T-helper 9 cell (primary cell): Measurements from ENCODE around the gene IL1B.
"Not testable (repeated sequence)": the region's sequence is repeated elsewhere in the genome, so short reads cannot be mapped to it uniquely, and the experiment has no call there.

Experiments used
- DNase-seq: peaks from one replicate; pipeline ENCODE4 v3.0.0-alpha.2; 2020

Gene IL1B

DNA sequence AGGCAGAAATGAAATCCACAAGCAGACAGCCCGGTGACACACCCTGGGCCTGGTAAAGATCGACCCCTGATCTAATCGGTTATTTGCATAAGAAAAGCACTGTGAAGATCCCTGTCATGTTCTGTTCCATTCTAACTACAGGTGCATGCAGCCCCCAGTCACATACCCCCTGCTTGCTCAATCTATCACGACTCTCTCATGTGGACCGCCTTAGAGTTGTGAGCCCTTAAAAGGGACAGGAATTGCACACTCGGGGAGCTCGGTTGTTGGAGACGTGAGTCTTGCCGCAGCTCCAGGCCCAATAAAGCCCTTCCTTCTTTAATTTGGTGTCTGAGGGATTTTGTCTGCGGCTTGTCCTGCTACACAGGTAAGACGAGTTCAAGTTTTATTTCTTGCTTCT lies 13.4 kb upstream of the IL1B start:
- no peak for DNase-seq

DNA sequence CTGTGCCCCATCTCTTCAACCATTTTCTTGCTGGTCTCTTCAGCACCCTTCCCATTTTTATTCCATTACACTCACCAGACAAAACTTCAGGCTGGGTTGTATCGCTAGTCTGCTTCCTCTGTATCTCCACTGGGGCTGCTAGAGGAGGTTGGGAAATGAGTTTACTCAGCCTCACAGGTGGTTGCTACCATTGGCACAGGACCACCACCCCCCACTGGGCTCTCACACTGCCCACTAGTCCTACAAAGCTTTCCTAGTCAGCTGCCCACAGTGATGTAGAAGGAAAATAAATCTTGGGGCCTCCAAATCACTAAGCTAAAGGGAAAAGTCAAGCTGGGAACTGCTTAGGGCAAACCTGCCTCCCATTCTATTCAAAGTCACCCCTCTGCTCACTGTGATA lies 12.3 kb upstream of the IL1B start:
- DNase-seq, result no peak

DNA sequence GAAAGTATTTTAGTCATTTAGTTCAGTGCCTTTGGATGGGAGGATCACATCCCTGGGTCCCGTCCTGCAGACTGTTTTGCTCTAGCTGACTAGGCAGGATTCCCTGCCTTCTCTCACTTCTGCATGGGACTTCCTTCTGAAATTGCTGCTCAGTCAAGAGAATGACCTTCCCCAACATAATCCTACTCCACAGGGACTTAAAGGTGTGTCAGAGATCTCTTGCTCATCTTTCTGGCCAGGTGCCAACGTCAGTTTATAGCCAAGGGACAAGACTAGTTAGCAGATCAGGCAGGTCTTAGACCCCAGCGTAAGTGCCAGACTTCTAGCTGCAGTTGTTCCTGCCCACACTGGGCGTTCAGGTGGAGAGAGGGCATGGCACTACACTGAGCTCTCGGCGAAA lies 9.5 kb upstream of the IL1B start:
- DNase-seq, result no peak

DNA sequence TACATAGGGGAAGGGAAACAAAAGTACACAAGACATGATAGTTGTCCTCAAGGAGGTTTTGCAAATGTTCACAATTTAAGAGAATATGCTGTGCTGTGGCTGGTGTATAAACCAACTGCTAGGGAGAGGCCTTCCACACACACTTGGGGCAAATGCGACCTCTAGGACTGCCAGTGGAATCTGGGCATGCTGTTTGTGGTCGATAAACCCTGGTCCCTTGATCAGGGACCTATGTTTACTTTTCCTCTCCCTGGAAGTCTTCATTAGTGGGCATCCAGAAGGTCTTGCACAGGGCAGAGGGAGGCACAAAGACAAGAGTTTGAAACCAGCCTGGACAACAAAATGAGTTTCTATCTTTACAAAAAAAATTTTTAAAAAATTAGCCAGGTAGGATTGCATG lies 7.3 kb upstream of the IL1B start:
- no peak for DNase-seq

DNA sequence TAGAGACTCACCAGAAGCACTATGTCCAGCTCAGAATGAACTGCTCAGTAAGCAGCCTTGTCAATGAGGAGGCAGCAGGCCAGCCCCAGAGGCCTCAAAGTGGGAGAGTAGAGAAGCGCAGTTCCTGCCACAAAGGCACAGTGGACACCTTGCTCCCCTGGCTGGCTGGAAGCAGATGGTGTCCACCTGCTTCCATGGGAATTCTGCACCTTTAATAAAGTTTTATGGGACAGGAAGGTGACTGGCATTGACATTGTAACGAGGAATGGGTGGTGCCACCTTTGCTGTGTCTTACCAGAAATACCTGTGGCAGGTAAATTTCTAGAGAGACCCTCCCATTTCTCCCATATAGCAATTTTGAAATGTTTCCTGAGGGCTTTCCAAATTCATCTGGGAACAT lies 6.7 kb upstream of the IL1B start:
- DNase-seq, result no peak

DNA sequence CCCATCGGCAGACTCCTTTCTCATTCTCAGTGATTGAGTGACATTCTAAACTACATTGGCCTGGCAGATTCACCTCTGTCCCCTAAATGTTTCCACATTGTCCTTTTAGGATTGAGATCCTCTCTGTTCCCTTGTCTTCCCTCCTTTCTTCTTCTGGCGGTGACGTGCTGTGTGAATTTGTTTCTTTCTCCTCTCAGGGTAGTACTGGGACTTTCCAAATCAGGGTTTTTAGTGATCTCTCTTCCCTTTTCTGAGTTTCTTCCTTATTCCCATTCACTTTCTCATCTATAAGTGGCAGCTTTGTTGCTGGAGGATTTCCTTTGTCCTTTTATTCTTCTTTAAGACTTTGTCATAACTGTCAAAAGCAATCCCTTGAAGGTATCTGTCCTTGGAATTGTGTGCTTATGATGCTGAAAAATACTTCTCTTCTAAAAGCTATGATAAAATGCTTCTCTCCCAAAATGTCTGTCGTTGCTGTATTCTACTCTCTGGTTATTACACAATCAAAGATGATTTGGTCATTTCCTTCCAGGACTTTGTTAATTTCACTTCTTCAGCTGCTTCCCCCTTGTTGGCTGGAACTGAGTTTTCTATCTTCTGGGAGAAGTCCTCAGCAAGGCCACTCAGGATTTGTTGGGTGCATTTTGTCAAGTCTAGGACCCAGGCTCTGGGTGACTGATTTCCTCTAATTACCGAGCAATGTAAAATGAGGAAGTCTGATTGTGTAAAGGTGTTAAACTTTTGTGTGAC lies 4.9 kb upstream of the IL1B start:
- no peak for DNase-seq

DNA sequence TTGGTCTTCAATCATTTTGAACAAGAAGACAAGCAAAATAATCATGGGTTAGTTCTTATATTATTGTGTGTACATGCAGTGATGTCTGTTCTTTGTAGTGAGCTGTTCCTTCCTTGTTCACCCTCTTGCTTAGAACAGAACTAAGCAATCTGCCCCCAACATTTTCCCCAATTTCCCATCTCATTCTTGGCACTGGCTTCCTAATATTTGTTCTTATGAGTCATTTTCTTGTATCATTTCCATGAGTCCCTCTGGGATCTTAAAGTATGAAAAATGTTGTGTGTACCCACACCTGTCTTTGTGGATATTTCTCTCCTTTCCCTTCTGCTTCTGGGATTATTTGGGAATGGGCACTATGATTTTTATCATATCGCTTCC lies 3.5 kb upstream of the IL1B start:
- no peak for DNase-seq

DNA sequence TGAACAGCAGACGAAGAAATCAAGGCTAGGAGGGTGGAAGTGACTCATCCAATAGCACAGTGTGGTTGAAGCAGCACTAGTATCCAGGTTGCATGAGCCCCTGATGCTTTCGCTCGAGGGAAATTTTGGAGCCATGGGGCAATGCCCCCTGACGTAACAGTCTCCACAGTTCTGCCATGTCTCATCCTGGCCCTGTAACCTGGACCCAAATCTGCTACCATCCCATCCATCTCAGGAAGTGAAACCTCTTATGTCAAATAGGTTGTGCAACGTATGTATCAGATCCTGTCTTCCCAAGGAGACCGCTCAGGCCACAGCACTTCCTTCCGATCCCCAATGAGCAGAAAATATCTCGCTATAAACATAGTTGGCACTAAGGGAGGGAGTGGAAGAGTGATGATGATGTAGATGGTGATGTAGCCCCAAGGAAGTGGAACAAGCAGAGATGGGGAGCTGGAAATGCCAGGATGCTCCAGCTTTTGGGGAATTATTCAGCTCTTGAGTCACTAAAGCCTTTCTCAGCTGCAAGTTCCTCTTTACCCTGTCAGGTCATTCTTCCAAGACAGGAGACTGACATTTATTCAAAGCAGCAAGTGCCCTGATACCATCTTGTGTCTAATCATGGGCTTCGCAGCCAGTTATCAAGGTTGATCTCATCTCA lies 3.0 kb upstream of the IL1B start:
- no peak for DNase-seq

DNA sequence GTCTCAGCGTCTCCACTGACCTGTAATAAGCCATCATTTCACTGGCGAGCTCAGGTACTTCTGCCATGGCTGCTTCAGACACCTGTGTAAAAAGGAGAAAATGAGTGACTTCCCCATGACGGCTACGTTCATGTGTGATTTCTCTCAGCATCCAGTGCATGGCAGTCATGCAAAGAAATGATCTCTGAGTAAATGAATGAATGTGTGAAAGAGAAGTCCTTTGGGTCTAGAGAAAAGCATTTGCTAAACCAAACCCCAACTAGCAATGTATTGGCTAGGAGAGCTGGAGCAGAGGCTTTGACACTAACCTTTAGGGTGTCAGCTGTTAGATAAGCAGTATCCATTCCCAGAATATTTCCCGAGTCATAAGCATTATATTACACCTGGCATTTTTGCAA lies 417 bp downstream of the IL1B start:
- no peak for DNase-seq

DNA sequence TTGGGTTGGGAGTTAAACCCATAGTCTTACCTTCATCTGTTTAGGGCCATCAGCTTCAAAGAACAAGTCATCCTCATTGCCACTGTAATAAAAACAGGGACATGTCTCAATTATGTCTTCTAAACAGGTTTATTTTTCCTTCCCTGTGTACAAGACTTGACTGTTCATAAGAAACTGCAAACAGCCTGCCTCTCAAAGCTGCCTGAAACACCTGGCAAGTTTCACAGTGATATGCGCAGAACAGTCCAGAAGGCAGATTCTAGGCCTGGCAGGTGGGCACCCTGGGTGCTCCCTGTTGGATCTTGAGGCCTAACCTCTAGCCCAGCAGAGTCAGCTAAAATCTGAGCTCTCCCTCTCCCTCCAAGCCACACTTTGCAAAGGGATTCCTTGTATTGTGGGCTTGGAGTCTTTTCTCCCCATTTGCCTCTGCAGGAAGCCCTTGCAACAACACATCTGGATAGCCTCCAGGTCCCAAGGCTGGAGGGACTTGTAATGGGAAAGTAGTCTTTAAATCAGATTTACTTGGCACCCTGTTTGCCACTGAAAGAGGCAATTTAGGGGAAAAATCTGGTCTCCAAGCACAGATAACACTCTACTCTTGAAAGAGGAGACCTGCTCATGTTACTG lies 930 bp downstream of the IL1B start:
- DNase-seq, result no peak

DNA sequence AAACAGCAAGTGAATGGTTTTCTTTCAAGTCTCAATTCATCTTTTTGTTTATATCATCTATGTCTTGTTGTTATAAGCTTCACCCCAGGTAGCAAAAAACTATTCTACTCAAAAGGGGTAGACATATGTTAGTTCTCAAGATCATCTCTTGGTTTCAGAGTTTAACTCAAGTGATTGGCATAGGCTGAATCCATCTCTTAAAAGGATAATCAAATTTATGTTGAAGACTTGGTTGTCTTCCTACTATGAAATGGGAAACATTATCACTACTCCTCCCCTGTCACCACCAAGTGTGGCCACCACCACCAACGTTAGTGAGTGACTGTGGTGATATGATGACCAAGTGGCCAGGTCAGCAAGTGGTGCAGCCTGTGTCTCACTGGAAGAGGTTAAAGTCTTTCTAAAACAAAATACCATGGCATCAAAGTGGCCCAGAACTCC lies 1.5 kb downstream of the IL1B start:
- DNase-seq, result no peak

DNA sequence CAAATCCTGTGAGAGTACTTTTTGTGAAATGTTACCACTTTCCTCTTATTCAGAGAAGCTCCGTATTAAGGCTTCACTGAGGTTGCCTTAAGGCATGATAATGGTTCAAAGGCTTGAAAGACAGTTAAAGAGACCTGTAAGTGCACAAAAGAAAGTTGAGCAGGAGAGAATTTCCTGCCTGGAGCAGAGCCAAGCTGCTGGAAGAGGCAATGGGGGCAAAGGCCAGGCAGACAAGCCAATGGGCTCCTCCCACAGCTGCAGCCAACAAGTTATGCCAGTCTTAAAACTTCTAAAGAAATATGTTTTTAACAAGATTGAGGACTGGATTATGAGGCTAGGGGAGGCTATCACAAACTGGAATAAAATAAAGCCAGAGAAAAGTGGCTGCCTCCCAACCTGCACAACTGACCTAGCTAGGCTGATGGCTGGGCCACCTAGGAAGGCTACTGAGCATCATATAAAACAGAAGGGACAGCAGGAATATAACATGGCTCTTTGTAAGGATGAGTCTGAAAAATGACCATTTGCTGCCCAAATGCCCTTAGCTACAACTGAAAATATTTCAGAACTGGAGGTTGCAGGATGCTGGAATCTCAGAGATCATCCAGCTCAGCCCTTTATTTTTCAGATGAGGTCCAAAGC lies 2.1 kb downstream of the IL1B start:
- DNase-seq, result no peak

DNA sequence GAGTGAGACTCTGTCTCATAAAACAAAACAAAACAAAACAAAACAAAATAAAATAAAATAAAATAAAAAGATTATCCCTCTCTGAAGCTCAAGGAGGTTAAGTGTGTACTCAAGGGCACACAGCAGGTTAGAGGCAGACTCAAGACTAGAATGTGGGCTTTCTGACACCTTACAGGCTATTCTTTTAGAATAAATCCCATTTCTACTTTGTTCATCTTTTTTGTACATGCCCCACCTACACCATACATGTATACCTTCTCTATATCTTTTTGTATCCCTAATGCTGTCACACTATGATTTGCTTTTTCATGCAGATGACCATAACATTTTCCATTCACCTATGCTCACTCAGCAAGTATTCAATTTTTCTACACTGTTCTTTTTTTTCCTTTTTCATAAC lies 2.6 kb downstream of the IL1B start:
- DNase-seq, result no peak

DNA sequence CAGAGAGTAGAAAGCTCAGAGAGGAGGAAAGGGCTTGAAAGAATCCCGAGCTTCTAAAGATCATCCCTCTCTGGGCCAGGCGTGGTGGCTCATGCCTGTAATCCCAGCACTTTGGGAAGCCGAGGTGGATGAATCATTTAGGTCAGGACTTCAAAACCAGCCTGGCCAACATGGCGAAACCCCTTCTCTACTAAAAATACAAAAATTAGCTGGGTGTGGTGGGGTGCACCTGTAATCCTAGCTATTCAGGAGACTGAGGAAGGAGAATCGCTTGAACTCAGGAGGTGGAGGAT lies 3.0 kb downstream of the IL1B start:
- not testable (repeated sequence) for DNase-seq

DNA sequence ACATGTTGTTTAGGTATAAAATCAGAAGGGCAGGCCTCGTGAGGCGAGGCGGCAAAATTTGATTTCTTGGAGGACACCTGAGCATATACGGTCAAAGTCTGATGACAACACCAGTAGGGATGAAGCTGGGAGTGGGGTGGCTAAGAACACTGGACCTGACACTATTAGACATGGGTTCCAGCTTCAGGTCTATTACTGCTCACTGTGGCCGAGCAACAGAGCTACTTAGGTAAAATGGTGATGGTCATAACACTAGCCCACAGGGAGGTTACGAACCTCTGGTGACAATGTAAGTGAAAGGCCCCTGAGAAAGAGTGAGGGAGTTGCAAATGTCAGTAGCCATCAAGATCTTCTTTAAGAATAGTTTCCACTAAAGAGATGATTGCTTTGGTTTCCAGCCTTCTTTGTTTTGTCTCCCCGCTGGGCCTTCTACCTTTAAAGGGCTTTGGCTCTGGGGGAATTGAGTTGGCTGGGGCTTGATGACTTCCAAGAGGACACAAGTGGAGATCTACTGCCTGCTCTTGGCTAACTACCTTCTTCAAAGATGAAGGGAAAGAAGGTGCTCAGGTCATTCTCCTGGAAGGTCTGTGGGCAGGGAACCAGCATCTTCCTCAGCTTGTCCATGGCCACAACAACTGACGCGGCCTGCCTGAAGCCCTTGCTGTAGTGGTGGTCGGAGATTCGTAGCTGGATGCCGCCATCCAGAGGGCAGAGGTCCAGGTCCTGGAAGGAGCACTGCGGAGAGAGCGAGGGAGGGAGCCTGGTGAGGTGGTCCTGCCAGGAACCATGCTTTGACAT lies 3.5 kb downstream of the IL1B start:
- no peak for DNase-seq

DNA sequence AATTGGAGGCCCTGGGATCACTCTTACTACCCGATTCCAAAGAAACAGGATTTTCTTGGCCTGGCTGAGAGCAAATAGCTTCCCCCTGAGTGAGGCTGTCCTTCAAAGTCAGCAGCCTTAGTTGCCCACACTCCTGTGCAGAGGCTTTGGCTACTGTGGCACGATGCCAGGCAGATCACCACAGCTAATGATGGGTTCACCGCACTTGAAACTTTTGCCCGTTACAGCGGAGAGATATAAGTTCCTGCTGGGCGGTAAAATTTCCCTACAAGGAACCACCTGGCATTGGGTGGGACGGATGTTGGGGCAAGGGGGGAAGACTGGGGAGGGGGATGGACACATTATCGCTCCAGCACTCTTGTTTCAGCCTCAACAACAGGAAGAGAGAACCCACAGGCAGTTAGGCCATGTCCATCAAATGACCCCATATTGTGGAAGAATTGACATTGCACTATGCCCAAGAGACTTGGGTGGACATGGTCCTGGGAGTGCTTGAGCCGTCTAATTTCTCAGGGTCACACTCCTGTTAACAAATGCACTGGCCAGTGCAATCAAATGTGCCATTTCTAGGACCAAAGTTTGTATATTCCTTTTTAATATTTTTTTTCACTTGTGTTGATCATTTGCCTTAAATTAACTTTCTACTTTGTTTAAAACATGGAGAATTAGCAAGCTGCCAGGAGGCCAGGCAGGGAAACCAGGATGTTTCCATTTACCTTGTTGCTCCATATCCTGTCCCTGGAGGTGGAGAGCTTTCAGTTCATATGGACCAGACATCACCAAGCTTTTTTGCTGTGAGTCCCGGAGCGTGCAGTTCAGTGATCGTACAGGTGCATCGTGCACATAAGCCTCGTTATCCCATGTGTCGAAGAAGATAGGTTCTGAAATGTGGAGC lies 4.4 kb downstream of the IL1B start:
- no peak for DNase-seq

DNA sequence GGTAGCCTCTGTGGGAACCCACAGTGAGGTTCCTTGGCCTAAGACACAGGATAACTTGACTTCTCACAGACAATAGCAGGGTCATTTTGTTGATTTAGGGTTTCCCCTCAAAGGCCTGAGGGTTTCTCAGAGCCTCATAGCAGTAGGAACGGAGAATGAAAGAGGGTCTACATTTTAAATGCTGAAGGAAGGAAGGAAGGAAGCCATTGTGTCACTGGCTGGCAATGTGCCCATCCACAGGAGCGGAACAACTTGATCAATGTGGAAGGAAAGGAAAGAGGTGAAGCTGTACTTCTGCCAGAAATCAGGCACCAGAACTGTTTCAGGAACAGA lies 5.1 kb downstream of the IL1B start:
- no peak for DNase-seq

DNA sequence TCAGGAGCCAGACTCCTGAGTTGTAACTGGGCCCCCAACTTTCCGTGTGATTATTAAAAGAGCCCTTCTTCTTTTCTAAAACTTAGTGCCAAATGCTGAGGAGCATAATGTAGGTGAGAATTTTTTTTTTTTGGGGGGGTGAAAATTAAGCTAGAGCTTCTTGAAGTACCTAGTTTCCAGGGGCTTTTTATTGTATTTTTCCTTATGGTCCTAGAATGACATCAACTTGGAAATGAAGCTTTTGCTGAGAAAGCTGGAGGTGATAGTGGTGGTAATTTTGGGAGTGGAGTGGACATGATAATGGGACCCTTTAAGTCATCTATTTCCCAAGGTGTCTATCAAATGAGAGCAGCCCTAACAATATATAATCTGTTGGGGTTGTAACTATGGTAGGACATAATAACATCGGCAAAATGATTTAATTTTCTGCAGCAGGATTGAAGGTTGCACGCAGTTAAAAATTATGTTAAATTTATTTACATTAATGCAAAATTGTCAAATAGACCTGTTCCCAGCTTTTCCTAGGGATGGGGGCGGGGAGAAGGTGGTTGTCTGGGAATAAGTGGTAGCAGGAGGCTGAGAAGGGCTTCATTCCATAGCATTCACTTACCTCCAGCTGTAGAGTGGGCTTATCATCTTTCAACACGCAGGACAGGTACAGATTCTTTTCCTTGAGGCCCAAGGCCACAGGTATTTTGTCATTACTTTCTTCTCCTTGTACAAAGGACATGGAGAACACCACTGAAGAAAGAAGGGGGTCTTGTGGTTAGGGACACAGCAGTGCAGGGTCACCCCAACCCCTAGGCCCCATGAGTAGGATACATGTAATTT lies 5.7 kb downstream of the IL1B start:
- no peak for DNase-seq

DNA sequence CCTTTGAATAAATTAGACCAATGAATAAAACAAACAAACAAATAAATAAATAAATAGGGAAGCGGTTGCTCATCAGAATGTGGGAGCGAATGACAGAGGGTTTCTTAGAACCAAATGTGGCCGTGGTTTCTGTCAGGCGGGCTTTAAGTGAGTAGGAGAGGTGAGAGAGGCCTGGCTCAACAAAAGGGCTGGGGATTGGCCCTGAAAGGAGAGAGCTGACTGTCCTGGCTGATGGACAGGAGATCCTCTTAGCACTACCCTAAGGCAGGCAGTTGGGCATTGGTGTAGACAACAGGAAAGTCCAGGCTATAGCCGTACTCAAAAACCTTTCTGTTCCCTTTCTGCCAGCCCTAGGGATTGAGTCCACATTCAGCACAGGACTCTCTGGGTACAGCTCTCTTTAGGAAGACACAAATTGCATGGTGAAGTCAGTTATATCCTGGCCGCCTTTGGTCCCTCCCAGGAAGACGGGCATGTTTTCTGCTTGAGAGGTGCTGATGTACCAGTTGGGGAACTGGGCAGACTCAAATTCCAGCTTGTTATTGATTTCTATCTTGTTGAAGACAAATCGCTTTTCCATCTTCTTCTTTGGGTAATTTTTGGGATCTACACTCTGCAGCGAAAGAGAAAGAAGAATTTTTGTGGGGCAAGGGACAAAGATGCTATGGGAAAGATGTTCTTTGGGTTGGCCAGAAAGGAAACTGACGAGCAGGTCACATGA lies 6.5 kb downstream of the IL1B start:
- DNase-seq, result no peak

DNA sequence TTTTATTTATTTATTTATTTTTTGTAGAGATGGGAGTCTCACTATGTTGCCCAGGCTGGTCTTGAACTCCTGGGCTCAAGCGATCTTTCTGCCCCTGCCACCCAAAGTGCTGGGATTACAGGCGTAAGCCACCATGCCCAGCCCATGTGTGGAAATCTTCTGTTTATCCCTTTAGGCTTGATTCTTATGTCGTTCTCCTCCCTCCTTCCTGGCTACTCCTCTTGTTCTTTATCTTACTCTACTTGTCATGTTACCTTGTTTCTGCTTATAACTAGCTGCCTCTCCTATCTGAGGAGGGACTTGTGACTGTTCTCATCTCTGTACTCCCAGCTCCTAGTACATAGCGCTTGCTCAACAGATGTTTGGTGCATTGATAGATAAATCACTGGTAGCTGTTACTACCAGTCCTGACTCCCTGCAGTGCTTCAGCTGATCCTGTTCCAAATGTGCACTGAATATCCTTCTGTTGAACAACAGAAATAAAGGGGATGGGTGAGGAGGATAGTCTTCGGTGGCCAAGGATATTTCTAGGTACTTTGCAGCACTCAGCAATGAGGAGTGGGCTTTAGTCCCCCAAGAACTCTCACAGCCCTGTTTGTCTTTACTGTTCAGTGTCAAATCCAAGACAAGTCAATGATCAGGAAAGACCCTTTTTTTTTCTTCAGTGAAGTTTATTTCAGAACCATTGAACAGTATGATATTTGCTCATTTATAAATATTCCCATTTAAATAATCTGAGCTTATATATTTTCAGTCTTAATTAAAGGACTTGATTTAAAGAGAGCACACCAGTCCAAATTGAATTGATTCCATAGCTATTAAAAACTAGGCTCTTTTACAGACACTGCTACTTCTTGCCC lies 7.2 kb downstream of the IL1B start:
- DNase-seq, result no peak
